ENCODE measurements around the gene ASPN. TPM values are rescaled to one million over a fixed set of nuclear protein-coding genes. Genes with fewer than 3 reads are reported as not detected.

ASPN gene
- 10 to 100 TPM in 3 of 6 experiments, 1 to 10 TPM in 3; 3.8 to 13.3 (median 10.4) TPM for total RNA-seq
- long read RNA-seq, partial matches to known transcripts, result 0 of 2 reads
- long read RNA-seq, other reads (novel, unspliced or antisense), result 0 of 2 reads

DNA sequence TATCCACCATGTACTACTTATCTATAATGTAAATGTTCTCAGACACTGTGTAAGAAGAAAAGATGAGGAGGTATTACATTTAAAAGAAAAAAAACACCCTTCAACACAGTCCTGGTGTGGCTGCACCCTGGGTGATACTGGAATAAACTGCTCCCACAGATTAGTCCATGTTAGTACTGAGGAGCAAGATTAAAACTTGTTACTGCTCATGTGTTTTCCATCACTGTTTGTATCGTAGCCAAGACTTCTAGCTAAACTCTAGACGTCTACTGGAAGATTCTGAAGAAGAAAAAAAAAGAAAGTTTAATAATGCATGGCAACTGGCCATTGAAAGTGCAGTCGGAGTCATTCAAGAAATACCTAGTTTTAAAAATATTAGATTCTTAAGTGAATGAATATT lies at the start of gene ASPN:
ASPN (minus strand) TSS at position 178 of the 400 bp plus-strand sequence.
- 76% methylated on average over 3 of the region's 3 CpGs for WGBS (ENCODE audit: insufficient coverage, low coverage, low lambda C conversion rate, missing lambda C conversion rate)
- no peak for ATAC-seq
- Histone ChIP-seq H3K4me3 (peak within 1 kb of the TSS in 1 of 3 donors; percentile 1), H3K27me3 (no peaks in the 10 kb centered on the region), H3K27ac (peak within 1 kb of the TSS; percentile 17 to 54 (median 41)), H3K36me3 (no peaks in the 10 kb centered on the region), H3K4me1 (peaks cover 0 to 3% (median 0%) of the 10 kb centered on the region in 4 donors), H3K9me3 (no peaks in the 10 kb centered on the region)
- DNase-seq, result no peak
- intact Hi-C loops (cut with DNase I), result no loop called here
- no peak for TF ChIP-seq POLR2A (IDR thresholded peaks at IDR 0.05)
- no peak for TF ChIP-seq CTCF (IDR thresholded peaks at IDR 0.05)

- Histone ChIP-seq H3K36me3 (no peaks in the 10 kb centered on the region), H3K27me3 (no peaks in the 10 kb centered on the region), H3K9me3 (no peaks in the 10 kb centered on the region), H3K27ac (no peak overlapping the region), H3K4me1 (peaks cover 0 to 21% (median 0%) of the 10 kb centered on the region in 4 donors), H3K4me3 (no peak overlapping the region)
- no peak for DNase-seq
- ATAC-seq, result no peak
- intact Hi-C loops (cut with DNase I), result no loop called here
- no peak for TF ChIP-seq POLR2A (IDR thresholded peaks at IDR 0.05)
- TF ChIP-seq CTCF (IDR thresholded peaks at IDR 0.05), result no peak
Observed at GRCh38 chr9:92530893-92531292, 48.6 kb upstream of the ASPN start.

- 90% methylated on average over 3 of the region's 3 CpGs for WGBS (ENCODE audit: insufficient coverage, low coverage, low lambda C conversion rate, missing lambda C conversion rate)
- no peak for DNase-seq
- H3K27ac ChIP-seq, result no peak overlapping the region
- no peak for ATAC-seq
- TF ChIP-seq CTCF (IDR thresholded peaks at IDR 0.05) (no peak), POLR2A (IDR thresholded peaks at IDR 0.05) (no peak)
- no peak overlapping the region for H3K4me3 ChIP-seq
- no peaks in the 10 kb centered on the region for H3K36me3 ChIP-seq
- no peaks in the 10 kb centered on the region for H3K9me3 ChIP-seq
- no peaks in the 10 kb centered on the region for H3K27me3 ChIP-seq
- H3K4me1 ChIP-seq, result peaks cover 0 to 11% (median 0%) of the 10 kb centered on the region in 4 donors
- intact Hi-C loops (cut with DNase I), result no loop called here
Observed at GRCh38 chr9:92529124-92529523, 46.8 kb upstream of the ASPN start.

DNA sequence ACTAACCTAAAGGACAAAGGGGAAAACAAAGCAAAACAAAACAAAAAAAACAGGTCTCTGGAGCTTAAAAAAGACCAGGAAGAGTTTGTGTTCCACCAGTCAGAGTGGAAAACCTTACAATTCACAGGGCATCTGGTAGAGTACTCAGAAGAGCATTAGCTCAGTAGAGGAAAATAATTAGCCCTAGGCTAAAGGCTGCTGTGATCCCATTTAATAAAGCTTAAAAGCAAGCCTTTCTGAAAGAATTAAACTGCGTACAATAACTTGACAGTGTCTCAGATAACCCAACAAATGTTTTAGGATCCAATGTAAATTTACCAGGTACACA lies 46.2 kb upstream of the ASPN start:
- TF ChIP-seq POLR2A (IDR thresholded peaks at IDR 0.05), result no peak
- TF ChIP-seq CTCF (IDR thresholded peaks at IDR 0.05), result no peak
- ATAC-seq (peak in 1 of 4 donors; percentile 30), DNase-seq (no peak)
- no peak overlapping the region for H3K27ac ChIP-seq
- WGBS (ENCODE audit: insufficient coverage, low coverage, low lambda C conversion rate, missing lambda C conversion rate), result 75% methylated on average over 1 of the region's 1 CpG
- H3K27me3 ChIP-seq, result no peaks in the 10 kb centered on the region
- H3K36me3 ChIP-seq, result no peaks in the 10 kb centered on the region
- no peak overlapping the region for H3K4me3 ChIP-seq
- H3K9me3 ChIP-seq, result no peaks in the 10 kb centered on the region
- peaks cover 0 to 5% (median 0%) of the 10 kb centered on the region in 4 donors for H3K4me1 ChIP-seq
- intact Hi-C loops (cut with DNase I), result no loop called here
